GM12801 (cell line): ENCODE results near the gene TMEM135.

Experiments
- TF ChIP-seq, protein P1 (sequence below): IDR thresholded peaks from one replicate; pipeline ENCODE4 v1.5.1; 2011; ENCODE audit warnings: control low read depth; ENCODE audit not compliant: insufficient read length; ENCODE audit errors: extremely low read depth

TMEM135 gene

DNA sequence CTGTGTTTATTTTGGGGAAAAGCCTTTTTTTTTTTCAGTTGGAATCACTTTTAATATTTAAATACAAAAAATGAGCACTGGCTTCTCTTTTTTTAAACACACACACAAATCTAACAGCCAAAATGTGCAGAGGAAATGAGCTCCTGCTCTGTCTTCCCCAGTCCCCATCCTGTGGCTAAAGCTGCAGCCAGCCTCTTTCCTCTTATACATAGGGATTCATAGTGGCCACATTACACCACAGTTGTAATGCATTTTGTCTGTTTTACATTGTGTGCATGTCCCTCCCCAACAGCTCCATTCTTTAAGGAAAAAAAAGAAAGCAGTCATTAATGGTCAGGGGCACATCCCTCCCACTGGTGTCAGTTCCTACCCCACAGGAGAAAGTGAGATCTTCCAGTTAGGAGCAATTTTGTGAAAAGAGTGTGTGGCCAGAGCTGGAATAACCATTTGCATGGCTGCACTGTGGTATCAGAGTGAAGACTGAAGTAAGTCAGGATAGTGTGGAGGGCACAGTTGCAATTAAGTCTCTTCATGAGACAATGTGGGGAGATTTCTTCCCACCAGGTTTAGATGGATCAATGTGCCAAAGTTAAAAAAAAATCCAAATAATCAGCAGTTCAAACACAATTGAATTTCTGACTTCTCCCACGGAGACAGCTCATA lies 220.6 kb downstream of the TMEM135 start:
- TF ChIP-seq, protein P1, sequence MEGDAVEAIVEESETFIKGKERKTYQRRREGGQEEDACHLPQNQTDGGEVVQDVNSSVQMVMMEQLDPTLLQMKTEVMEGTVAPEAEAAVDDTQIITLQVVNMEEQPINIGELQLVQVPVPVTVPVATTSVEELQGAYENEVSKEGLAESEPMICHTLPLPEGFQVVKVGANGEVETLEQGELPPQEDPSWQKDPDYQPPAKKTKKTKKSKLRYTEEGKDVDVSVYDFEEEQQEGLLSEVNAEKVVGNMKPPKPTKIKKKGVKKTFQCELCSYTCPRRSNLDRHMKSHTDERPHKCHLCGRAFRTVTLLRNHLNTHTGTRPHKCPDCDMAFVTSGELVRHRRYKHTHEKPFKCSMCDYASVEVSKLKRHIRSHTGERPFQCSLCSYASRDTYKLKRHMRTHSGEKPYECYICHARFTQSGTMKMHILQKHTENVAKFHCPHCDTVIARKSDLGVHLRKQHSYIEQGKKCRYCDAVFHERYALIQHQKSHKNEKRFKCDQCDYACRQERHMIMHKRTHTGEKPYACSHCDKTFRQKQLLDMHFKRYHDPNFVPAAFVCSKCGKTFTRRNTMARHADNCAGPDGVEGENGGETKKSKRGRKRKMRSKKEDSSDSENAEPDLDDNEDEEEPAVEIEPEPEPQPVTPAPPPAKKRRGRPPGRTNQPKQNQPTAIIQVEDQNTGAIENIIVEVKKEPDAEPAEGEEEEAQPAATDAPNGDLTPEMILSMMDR: no peak

GRCh38 chr11:87259736-87260135 lies 222.0 kb downstream of the TMEM135 start:
- TF ChIP-seq, protein P1: no peak

- TF ChIP-seq, protein P1: no peak
Observed at GRCh38 chr11:87260811-87261210, 223.1 kb downstream of the TMEM135 start.

GRCh38 chr11:87263264-87263838 lies 225.6 kb downstream of the TMEM135 start:
- TF ChIP-seq, protein P1: no peak

GRCh38 chr11:87263979-87264378 lies 226.2 kb downstream of the TMEM135 start:
- TF ChIP-seq, protein P1: no peak

DNA sequence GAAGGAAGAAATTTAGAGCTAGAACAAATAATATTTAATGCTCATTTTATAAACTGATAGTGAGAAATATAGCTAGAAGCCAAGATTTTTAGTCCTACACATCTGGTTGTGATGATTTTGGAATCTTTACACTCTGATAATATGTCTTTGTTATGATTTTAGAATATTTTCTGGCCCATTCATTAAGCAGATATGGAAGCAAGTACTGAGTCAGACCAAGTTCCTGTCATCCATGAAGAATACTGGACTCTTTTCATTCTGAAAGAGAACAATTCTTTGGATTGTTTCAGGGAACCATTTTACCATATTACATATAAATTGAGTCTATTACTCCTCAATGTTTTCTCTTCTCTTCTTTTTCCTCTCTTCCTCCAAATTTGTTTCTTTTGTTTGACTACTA lies 227.4 kb downstream of the TMEM135 start:
- TF ChIP-seq, protein P1: no peak

DNA sequence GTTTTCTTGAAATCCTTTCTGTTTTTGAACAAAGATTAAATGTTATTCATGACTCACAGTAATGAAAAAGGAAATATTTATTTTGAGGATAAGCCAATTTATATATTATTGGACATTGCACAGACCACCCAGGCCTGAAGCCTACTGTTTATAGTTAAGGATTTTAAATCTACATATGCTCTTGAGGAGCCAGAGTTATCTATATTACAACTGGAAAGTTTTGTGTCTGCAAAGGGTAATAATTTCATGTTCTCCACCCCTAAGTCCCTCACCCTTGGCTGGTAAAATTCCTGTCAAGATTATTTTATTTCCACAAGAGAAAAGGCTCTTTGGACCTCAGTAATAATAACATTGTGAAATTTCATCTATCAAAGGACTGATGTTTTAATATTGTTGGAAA lies 228.2 kb downstream of the TMEM135 start:
- TF ChIP-seq, protein P1: no peak
